Osteoblast (primary cell): ENCODE data around the gene DNAH11. TPM values are rescaled to one million over a fixed set of nuclear protein-coding genes. Genes with fewer than 3 reads are reported as not detected.
"Not testable (repeated sequence)": the region's sequence is repeated elsewhere in the genome, so short reads cannot be mapped to it uniquely, and the experiment has no call there.

ENCODE experiments used
- DNase-seq: peaks from one replicate; pipeline ENCODE4 v3.0.0; 2011; ENCODE audit warnings: low spot score, mixed read lengths; ENCODE audit not compliant: insufficient read length; ENCODE audit errors: missing footprints
- H2AFZ ChIP-seq: 2 replicates; pipeline ENCODE4 v1.6.0; 2011; ENCODE audit warnings: mild to moderate bottlenecking, low read length
- H3K27ac ChIP-seq: 2 replicates; pipeline ENCODE4 v1.5.1; 2011; ENCODE audit warnings: mild to moderate bottlenecking, low read depth, low read length, moderate library complexity
- H3K27me3 ChIP-seq: 2 replicates; pipeline ENCODE4 v1.6.0; 2012; ENCODE audit warnings: mild to moderate bottlenecking, control low read depth, inconsistent platforms, low read length, moderate library complexity; ENCODE audit not compliant: insufficient read depth
- H3K36me3 ChIP-seq: 2 replicates; pipeline ENCODE4 v1.5.1; 2011; ENCODE audit warnings: mild to moderate bottlenecking, low read length, control low read depth, moderate library complexity; ENCODE audit not compliant: insufficient read depth
- H3K4me1 ChIP-seq: 2 replicates; pipeline ENCODE4 v1.5.1; 2011; ENCODE audit warnings: mild to moderate bottlenecking, low read length, control low read depth, moderate library complexity; ENCODE audit not compliant: insufficient read depth
- H3K4me2 ChIP-seq: 2 replicates; pipeline ENCODE4 v1.6.0; 2011; ENCODE audit warnings: mild to moderate bottlenecking, low read length; ENCODE audit not compliant: insufficient read depth
- H3K4me3 ChIP-seq: fragments of 200-600 bp; sonication (generic); 3 replicates; pipeline ENCODE4 v1.5.1; 2012; ENCODE audit warnings: mild to moderate bottlenecking, low read length, inconsistent platforms; ENCODE audit not compliant: insufficient read depth
- H3K79me2 ChIP-seq: 2 replicates; pipeline ENCODE4 v1.6.0; 2012; ENCODE audit warnings: mild to moderate bottlenecking, low read length, control low read depth, inconsistent platforms; ENCODE audit not compliant: insufficient read depth
- H3K9me3 ChIP-seq: 2 replicates; pipeline ENCODE4 v1.5.1; 2011; ENCODE audit warnings: low read depth, low read length, control low read depth
- H4K20me1 ChIP-seq: 2 replicates; pipeline ENCODE4 v1.6.0; 2012; ENCODE audit warnings: mild to moderate bottlenecking, low read length, control low read depth; ENCODE audit not compliant: insufficient read depth
- total RNA-seq: library from RNA; depleted of rRNA; stranded (reverse); fragments of >200 nt; gene quantifications from 2 replicates; pipeline ENCODE4 v1.2.3, GENCODE V29; 2012
- TF ChIP-seq, protein P1 (sequence below): IDR thresholded peaks from 2 replicates; pipeline ENCODE4 v1.5.1; 2011; ENCODE audit warnings: mild to moderate bottlenecking, low read depth, low read length, moderate library complexity; ENCODE audit errors: extremely low read depth

DNAH11 gene
- total RNA-seq, 1 donor, result 1.1 TPM

DNA sequence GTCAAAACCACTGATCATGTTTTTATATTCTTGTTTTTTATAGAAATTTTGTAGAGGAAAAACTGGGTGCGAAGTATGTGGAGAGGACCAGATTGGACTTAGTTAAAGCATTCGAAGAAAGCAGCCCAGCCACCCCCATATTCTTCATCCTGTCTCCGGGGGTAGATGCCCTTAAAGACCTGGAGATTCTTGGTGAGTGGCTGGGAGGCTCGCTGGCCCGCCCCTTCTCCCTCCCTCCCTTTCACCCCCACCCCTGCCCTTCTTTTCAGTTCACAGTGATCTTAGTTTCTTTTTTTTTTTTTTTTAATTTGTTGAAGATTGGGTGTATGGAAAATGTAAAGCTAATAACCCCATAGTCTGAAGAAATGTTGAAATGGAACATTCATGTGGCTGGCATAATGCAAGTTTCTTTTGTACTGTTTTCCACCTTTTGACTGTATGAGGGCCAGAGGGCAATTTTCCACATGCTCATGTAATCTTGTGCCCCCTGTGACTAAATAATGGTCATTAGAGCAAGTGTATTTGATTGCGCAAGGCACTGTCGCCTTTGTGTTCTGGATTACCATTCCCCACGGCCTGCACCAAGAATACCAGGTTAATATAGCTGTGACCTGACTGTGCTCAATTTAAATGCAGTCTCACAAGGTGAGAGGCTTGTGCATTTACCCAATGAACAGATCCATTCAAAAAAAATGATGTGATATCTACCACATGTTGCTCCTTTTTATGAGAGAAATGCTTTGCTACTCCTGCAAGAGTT, 325.2 kb downstream of the DNAH11 start:
- H2AFZ ChIP-seq, result no peak overlapping the region
- TF ChIP-seq, protein P1, sequence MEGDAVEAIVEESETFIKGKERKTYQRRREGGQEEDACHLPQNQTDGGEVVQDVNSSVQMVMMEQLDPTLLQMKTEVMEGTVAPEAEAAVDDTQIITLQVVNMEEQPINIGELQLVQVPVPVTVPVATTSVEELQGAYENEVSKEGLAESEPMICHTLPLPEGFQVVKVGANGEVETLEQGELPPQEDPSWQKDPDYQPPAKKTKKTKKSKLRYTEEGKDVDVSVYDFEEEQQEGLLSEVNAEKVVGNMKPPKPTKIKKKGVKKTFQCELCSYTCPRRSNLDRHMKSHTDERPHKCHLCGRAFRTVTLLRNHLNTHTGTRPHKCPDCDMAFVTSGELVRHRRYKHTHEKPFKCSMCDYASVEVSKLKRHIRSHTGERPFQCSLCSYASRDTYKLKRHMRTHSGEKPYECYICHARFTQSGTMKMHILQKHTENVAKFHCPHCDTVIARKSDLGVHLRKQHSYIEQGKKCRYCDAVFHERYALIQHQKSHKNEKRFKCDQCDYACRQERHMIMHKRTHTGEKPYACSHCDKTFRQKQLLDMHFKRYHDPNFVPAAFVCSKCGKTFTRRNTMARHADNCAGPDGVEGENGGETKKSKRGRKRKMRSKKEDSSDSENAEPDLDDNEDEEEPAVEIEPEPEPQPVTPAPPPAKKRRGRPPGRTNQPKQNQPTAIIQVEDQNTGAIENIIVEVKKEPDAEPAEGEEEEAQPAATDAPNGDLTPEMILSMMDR, result no peak

DNA sequence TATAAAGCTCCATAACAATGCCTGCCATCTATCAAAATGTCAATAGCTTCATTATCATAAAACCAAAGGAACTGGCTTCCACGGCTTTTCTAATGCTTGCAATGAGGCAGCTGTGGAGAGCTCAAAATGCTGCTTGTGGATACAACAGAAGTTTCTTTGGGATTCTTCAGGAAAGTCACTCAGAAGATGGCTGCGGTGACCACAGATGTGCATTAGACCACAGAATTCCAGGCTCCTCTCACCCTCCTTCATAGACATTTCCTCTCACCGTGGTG, 325.7 kb downstream of the DNAH11 start:
- Histone ChIP-seq H3K36me3 (no peaks in the 10 kb centered on the region), H3K4me3 (no peak overlapping the region), H3K27me3 (no peaks in the 10 kb centered on the region), H3K27ac (no peak overlapping the region), H3K79me2 (no peaks in the 10 kb centered on the region), H4K20me1 (no peaks in the 10 kb centered on the region), H2AFZ (no peak overlapping the region), H3K4me1 (peaks cover 5% of the 10 kb centered on the region), H3K9me3 (no peaks in the 10 kb centered on the region), H3K4me2 (no peak overlapping the region)
- TF ChIP-seq, protein P1, result no peak
- DNase-seq, result no peak

More for the DNA sequence above, 325.2 kb downstream of the DNAH11 start:
- Histone ChIP-seq H3K27ac (no peak overlapping the region), H3K4me3 (no peak overlapping the region), H3K36me3 (no peaks in the 10 kb centered on the region), H3K9me3 (no peaks in the 10 kb centered on the region), H3K4me2 (no peak overlapping the region), H3K4me1 (peaks cover 5% of the 10 kb centered on the region), H3K27me3 (no peaks in the 10 kb centered on the region), H3K79me2 (no peaks in the 10 kb centered on the region), H4K20me1 (no peaks in the 10 kb centered on the region)
- DNase-seq, result no peak

DNA sequence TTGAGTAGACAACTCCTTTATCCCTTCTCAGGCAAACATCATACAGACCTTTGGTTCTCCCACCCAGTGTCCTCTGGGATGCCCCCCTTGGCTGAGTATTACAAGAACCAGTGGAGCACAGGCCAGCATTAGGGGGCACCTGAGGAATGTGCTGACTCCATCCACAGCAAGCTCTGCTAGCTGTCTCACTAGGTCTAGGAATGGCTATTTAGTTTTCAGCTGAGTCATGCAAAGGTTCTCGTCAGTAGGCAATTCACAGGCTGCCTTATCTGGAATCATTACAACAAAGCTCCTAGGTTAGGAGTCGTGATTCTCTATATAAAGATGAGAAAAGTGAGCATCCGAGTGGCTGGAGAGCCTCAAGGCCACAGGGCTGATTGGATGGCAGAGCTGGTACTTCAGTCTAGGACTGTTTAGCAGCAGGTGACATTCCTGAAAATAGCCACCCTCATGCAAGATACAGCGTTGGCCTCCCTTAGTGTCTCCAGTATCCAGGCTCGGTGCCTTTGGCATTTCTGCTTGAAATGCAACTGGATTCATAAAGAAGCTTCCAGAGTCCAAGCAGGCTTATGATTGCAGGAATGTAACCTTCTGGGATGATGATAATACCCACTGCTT, 327.1 kb downstream of the DNAH11 start:
- TF ChIP-seq, protein P1, result no peak
- H3K27ac ChIP-seq, result no peak overlapping the region
- H3K36me3 ChIP-seq, result no peaks in the 10 kb centered on the region
- peaks cover 5% of the 10 kb centered on the region for H3K4me1 ChIP-seq
- no peaks in the 10 kb centered on the region for H3K79me2 ChIP-seq
- H3K9me3 ChIP-seq, result no peaks in the 10 kb centered on the region
- H4K20me1 ChIP-seq, result no peaks in the 10 kb centered on the region
- H3K4me2 ChIP-seq, result no peak overlapping the region
- no peaks in the 10 kb centered on the region for H3K27me3 ChIP-seq
- no peak for DNase-seq
- H3K4me3 ChIP-seq, result no peak overlapping the region
- no peak overlapping the region for H2AFZ ChIP-seq

DNA sequence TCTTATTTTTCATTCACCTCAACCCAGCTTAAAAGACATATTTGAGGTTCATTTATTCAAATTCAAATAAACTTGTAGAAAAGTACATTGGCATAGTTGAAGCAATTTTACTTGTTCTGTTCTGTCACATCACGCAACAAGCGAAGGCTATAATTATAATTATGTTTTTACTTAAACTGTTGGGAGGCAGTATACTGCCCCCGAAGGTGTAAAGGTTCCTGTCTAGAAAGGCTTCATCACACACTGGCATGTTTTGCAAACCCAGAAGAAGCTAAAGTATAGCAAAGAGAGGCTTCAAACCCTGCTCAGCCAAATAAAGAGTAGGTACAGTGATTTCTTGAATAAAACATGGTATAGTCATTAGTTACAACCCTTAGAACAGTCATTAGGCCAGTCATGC, 340.2 kb downstream of the DNAH11 start:
- TF ChIP-seq, protein P1, result no peak
- H3K9me3 ChIP-seq, result no peaks in the 10 kb centered on the region
- no peaks in the 10 kb centered on the region for H4K20me1 ChIP-seq
- DNase-seq, result no peak
- no peak overlapping the region for H3K27ac ChIP-seq
- H3K27me3 ChIP-seq, result no peaks in the 10 kb centered on the region
- H3K4me1 ChIP-seq, result no peaks in the 10 kb centered on the region
- H3K79me2 ChIP-seq, result no peaks in the 10 kb centered on the region
- no peaks in the 10 kb centered on the region for H3K36me3 ChIP-seq
- H2AFZ ChIP-seq, result no peak overlapping the region
- no peak overlapping the region for H3K4me3 ChIP-seq
- no peak overlapping the region for H3K4me2 ChIP-seq

DNA sequence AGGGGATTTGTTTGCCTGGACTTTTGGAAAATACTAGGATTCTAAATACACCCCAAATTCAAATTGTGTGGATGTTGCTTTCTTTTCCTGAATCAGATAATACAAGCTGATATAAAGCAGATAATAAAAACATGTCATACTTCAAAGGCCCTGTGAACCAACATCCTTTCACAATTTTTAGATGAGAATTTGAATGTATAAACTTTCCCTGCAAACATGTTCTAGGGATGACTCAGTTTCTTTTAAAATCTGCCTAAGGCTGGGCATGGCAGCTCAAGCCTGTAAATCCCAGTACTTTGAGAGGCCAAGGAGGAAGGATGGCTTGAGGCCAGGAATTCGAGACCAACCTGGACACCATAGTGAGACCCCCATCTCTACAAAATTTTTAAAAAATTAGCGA, 340.7 kb downstream of the DNAH11 start:
- H3K36me3 ChIP-seq, H2AFZ ChIP-seq, H3K27me3 ChIP-seq, H3K4me1 ChIP-seq, H3K4me3 ChIP-seq, H3K79me2 ChIP-seq, H3K9me3 ChIP-seq, H3K27ac ChIP-seq, DNase-seq, H3K4me2 ChIP-seq, H4K20me1 ChIP-seq: not testable (repeated sequence)
